ENCODE measurements around the gene ALK.

ALK gene

GRCh38 chr2:29783666-29784065 is 137.7 kb downstream of the ALK start:
- no peak for DNase-seq (ENCODE audit: low read depth)
- no peak overlapping the region for H3K4me3 ChIP-seq (ENCODE audit: control insufficient read depth, low read depth, low read length)
- no peak for TF ChIP-seq CTCF (IDR thresholded peaks at IDR 0.05; ENCODE audit: control insufficient read depth, insufficient read depth, low read depth, low read length, missing control alignments)

GRCh38 chr2:29782549-29783458 is 138.6 kb downstream of the ALK start:
- H3K4me3 ChIP-seq (ENCODE audit: control insufficient read depth, low read depth, low read length) = no peak overlapping the region
- TF ChIP-seq CTCF (IDR thresholded peaks at IDR 0.05; ENCODE audit: control insufficient read depth, insufficient read depth, low read depth, low read length, missing control alignments) = no peak
- no peak for DNase-seq (ENCODE audit: low read depth)

- no peak overlapping the region for H3K4me3 ChIP-seq (ENCODE audit: control insufficient read depth, low read depth, low read length)
- TF ChIP-seq CTCF (IDR thresholded peaks at IDR 0.05; ENCODE audit: control insufficient read depth, insufficient read depth, low read depth, low read length, missing control alignments) = no peak
- no peak for DNase-seq (ENCODE audit: low read depth)
Measured at GRCh38 chr2:29782087-29782486, 139.3 kb downstream of the ALK start.

- H3K4me3 ChIP-seq (ENCODE audit: control insufficient read depth, low read depth, low read length) = no peak overlapping the region
- no peak for TF ChIP-seq CTCF (IDR thresholded peaks at IDR 0.05; ENCODE audit: control insufficient read depth, insufficient read depth, low read depth, low read length, missing control alignments)
- no peak for DNase-seq (ENCODE audit: low read depth)
Measured at GRCh38 chr2:29780906-29781305, 140.5 kb downstream of the ALK start.

GRCh38 chr2:29777161-29777560 is 144.2 kb downstream of the ALK start:
- no peak for TF ChIP-seq CTCF (IDR thresholded peaks at IDR 0.05; ENCODE audit: control insufficient read depth, insufficient read depth, low read depth, low read length, missing control alignments)
- no peak for DNase-seq (ENCODE audit: low read depth)

GRCh38 chr2:29776406-29776805 is 145.0 kb downstream of the ALK start:
- no peak for DNase-seq (ENCODE audit: low read depth)
- no peak overlapping the region for H3K4me3 ChIP-seq (ENCODE audit: control insufficient read depth, low read depth, low read length)
- no peak for TF ChIP-seq CTCF (IDR thresholded peaks at IDR 0.05; ENCODE audit: control insufficient read depth, insufficient read depth, low read depth, low read length, missing control alignments)

More at GRCh38 chr2:29777161-29777560, 144.2 kb downstream of the ALK start:
- H3K4me3 ChIP-seq (ENCODE audit: control insufficient read depth, low read depth, low read length) = no peak overlapping the region

Measured in AG09309 (cell line).